ENCODE results near the gene STK25.
A peak's percentile ranks its signal among the peaks of the same experiment; 100 is the strongest.

The STK25 gene

GRCh38 chr2:241553981-241554380 is 45.6 kb upstream of the STK25 start:
- peak overlapping the region; percentile 27 for H3K18ac ChIP-seq (ENCODE audit: low read length)
- no CpG with 5 or more reads among the region's 6 CpGs for whole genome bisulfite sequencing, 2 donors (ENCODE audit: extremely low coverage in 2 of 2, insufficient read length in 2 of 2, insufficient replicate concordance in 1 of 2)
- H3K4me1 ChIP-seq (ENCODE audit: control insufficient read depth in 2 of 2, insufficient read depth in 1 of 2, low read depth in 1 of 2, low read length in 2 of 2), result peaks cover 0 to 2% of the 10 kb centered on the region in 2 donors

GRCh38 chr2:241553512-241553830 is 45.1 kb upstream of the STK25 start:
- Histone ChIP-seq H3K4me1 (ENCODE audit: control insufficient read depth in 2 of 2, insufficient read depth in 1 of 2, low read depth in 1 of 2, low read length in 2 of 2) (peaks cover 0 to 2% of the 10 kb centered on the region in 2 donors), H2BK15ac (ENCODE audit: low read length) (no peak overlapping the region), H3K4me2 (ENCODE audit: insufficient read depth, low read length, poor library complexity, severe bottlenecking) (no peak overlapping the region), H3K4ac (ENCODE audit: low read length) (no peak overlapping the region), H3K27me3 (ENCODE audit: control insufficient read depth in 3 of 3, insufficient read depth in 3 of 3, low read depth in 1 of 3, low read length in 3 of 3) (peaks cover 0 to 12% (median 5%) of the 10 kb centered on the region in 3 experiments), H3K36me3 (replicated peaks in 1 of 2; ENCODE audit: control insufficient read depth in 2 of 2, insufficient read depth in 2 of 2, low read length in 2 of 2) (no peaks in the 10 kb centered on the region), H3K18ac (ENCODE audit: low read length) (no peak overlapping the region), H3K14ac (ENCODE audit: low read length) (no peak overlapping the region), H4K8ac (ENCODE audit: low read depth, low read length) (no peak overlapping the region), H2BK5ac (ENCODE audit: low read length) (no peak overlapping the region), H3K9me3 (replicated peaks in 1 of 2; ENCODE audit: control insufficient read depth in 2 of 2, insufficient read depth in 1 of 2, low read depth in 1 of 2, low read length in 2 of 2) (peaks cover 11 to 19% of the 10 kb centered on the region in 2 donors), H3K23ac (ENCODE audit: low read depth, low read length, poor library complexity) (no peak overlapping the region), H3K27ac (replicated peaks; ENCODE audit: low read length) (no peak overlapping the region), H2BK12ac (ENCODE audit: low read length) (no peak overlapping the region), H3K79me1 (ENCODE audit: low read depth, low read length) (no peaks in the 10 kb centered on the region), H3K9ac (ENCODE audit: low read depth, low read length, poor library complexity) (no peak overlapping the region), H2AFZ (ENCODE audit: low read length) (no peak overlapping the region), H4K91ac (ENCODE audit: low read depth, low read length, poor library complexity) (no peak overlapping the region), H2BK120ac (ENCODE audit: low read depth, low read length) (no peak overlapping the region), H2AK5ac (ENCODE audit: low read depth, low read length) (no peak overlapping the region), H3K4me3 (ENCODE audit: low read length in 2 of 2) (no peak overlapping the region)
- DNase-seq (ENCODE audit: low spot score), result no peak
- WGBS, 2 donors (ENCODE audit: extremely low coverage in 2 of 2, insufficient read length in 2 of 2, insufficient replicate concordance in 1 of 2), result no CpG with 5 or more reads among the region's 12 CpGs

More at GRCh38 chr2:241553981-241554380, 45.6 kb upstream of the STK25 start:
- no peak overlapping the region for H2AFZ ChIP-seq (ENCODE audit: low read length)
- H4K8ac ChIP-seq (ENCODE audit: low read depth, low read length), result no peak overlapping the region
- no peak overlapping the region for H3K4ac ChIP-seq (ENCODE audit: low read length)
- no peak overlapping the region for H4K91ac ChIP-seq (ENCODE audit: low read depth, low read length, poor library complexity)
- H2AK5ac ChIP-seq (ENCODE audit: low read depth, low read length), result no peak overlapping the region
- peaks cover 11 to 20% of the 10 kb centered on the region in 2 donors for H3K9me3 ChIP-seq (replicated peaks in 1 of 2; ENCODE audit: control insufficient read depth in 2 of 2, insufficient read depth in 1 of 2, low read depth in 1 of 2, low read length in 2 of 2)
- no peak overlapping the region for H2BK15ac ChIP-seq (ENCODE audit: low read length)
- no peak for DNase-seq (ENCODE audit: low spot score)
- H2BK120ac ChIP-seq (ENCODE audit: low read depth, low read length), result no peak overlapping the region
- peak overlapping the region; percentile 42 for H3K14ac ChIP-seq (ENCODE audit: low read length)
- no peak overlapping the region for H2BK5ac ChIP-seq (ENCODE audit: low read length)
- H3K4me2 ChIP-seq (ENCODE audit: insufficient read depth, low read length, poor library complexity, severe bottlenecking), result no peak overlapping the region
- H3K4me3 ChIP-seq (ENCODE audit: low read length in 2 of 2), result no peak overlapping the region
- no peaks in the 10 kb centered on the region for H3K36me3 ChIP-seq (replicated peaks in 1 of 2; ENCODE audit: control insufficient read depth in 2 of 2, insufficient read depth in 2 of 2, low read length in 2 of 2)
- peak overlapping the region; percentile 70 for H3K9ac ChIP-seq (ENCODE audit: low read depth, low read length, poor library complexity)
- no peak overlapping the region for H3K23ac ChIP-seq (ENCODE audit: low read depth, low read length, poor library complexity)
- H2BK12ac ChIP-seq (ENCODE audit: low read length), result peak overlapping the region; percentile 0
- H3K27me3 ChIP-seq (ENCODE audit: control insufficient read depth in 3 of 3, insufficient read depth in 3 of 3, low read depth in 1 of 3, low read length in 3 of 3), result peaks cover 0 to 16% (median 10%) of the 10 kb centered on the region in 3 experiments
- no peaks in the 10 kb centered on the region for H3K79me1 ChIP-seq (ENCODE audit: low read depth, low read length)
- H3K27ac ChIP-seq (replicated peaks; ENCODE audit: low read length), result no peak overlapping the region

GRCh38 chr2:241551998-241552737 is 43.8 kb upstream of the STK25 start:
- Histone ChIP-seq H3K14ac (ENCODE audit: low read length) (peak overlapping the region; percentile 63), H3K18ac (ENCODE audit: low read length) (peak overlapping the region; percentile 54), H3K27ac (replicated peaks; ENCODE audit: low read length) (no peak overlapping the region), H3K4ac (ENCODE audit: low read length) (no peak overlapping the region), H2BK120ac (ENCODE audit: low read depth, low read length) (peak overlapping the region; percentile 18), H3K9ac (ENCODE audit: low read depth, low read length, poor library complexity) (no peak overlapping the region), H2BK12ac (ENCODE audit: low read length) (peak overlapping the region; percentile 63), H3K4me3 (ENCODE audit: low read length in 2 of 2) (no peak overlapping the region), H3K4me2 (ENCODE audit: insufficient read depth, low read length, poor library complexity, severe bottlenecking) (no peak overlapping the region), H4K8ac (ENCODE audit: low read depth, low read length) (no peak overlapping the region), H4K91ac (ENCODE audit: low read depth, low read length, poor library complexity) (peak overlapping the region; percentile 72), H3K23ac (ENCODE audit: low read depth, low read length, poor library complexity) (peak overlapping the region; percentile 85), H3K36me3 (replicated peaks in 1 of 2; ENCODE audit: control insufficient read depth in 2 of 2, insufficient read depth in 2 of 2, low read length in 2 of 2) (no peaks in the 10 kb centered on the region), H3K79me1 (ENCODE audit: low read depth, low read length) (no peaks in the 10 kb centered on the region), H2AFZ (ENCODE audit: low read length) (no peak overlapping the region), H2BK15ac (ENCODE audit: low read length) (peak overlapping the region; percentile 47), H3K4me1 (ENCODE audit: control insufficient read depth in 2 of 2, insufficient read depth in 1 of 2, low read depth in 1 of 2, low read length in 2 of 2) (peaks cover 4% of the 10 kb centered on the region in 2 donors), H3K9me3 (replicated peaks in 1 of 2; ENCODE audit: control insufficient read depth in 2 of 2, insufficient read depth in 1 of 2, low read depth in 1 of 2, low read length in 2 of 2) (peaks cover 7% of the 10 kb centered on the region in 2 donors), H3K27me3 (ENCODE audit: control insufficient read depth in 3 of 3, insufficient read depth in 3 of 3, low read depth in 1 of 3, low read length in 3 of 3) (no peaks in the 10 kb centered on the region), H2AK5ac (ENCODE audit: low read depth, low read length) (peak overlapping the region; percentile 73), H2BK5ac (ENCODE audit: low read length) (peak overlapping the region; percentile 61)
- WGBS, 2 donors (ENCODE audit: extremely low coverage in 2 of 2, insufficient read length in 2 of 2, insufficient replicate concordance in 1 of 2), result no CpG with 5 or more reads among the region's 33 CpGs
- no peak for DNase-seq (ENCODE audit: low spot score)

GRCh38 chr2:241551599-241551997 is 43.2 kb upstream of the STK25 start:
- no peak overlapping the region for H3K4ac ChIP-seq (ENCODE audit: low read length)
- no peak overlapping the region for H3K23ac ChIP-seq (ENCODE audit: low read depth, low read length, poor library complexity)
- no peak overlapping the region for H4K8ac ChIP-seq (ENCODE audit: low read depth, low read length)
- no peak overlapping the region for H4K91ac ChIP-seq (ENCODE audit: low read depth, low read length, poor library complexity)
- H3K4me2 ChIP-seq (ENCODE audit: insufficient read depth, low read length, poor library complexity, severe bottlenecking), result no peak overlapping the region
- peaks cover 9% of the 10 kb centered on the region in 2 donors for H3K4me1 ChIP-seq (ENCODE audit: control insufficient read depth in 2 of 2, insufficient read depth in 1 of 2, low read depth in 1 of 2, low read length in 2 of 2)
- peak overlapping the region; percentile 73 for H2AK5ac ChIP-seq (ENCODE audit: low read depth, low read length)
- no peak overlapping the region for H3K27ac ChIP-seq (replicated peaks; ENCODE audit: low read length)
- H3K36me3 ChIP-seq (replicated peaks in 1 of 2; ENCODE audit: control insufficient read depth in 2 of 2, insufficient read depth in 2 of 2, low read length in 2 of 2), result no peaks in the 10 kb centered on the region
- peak overlapping the region; percentile 47 for H2BK15ac ChIP-seq (ENCODE audit: low read length)
- no CpG with 5 or more reads among the region's 12 CpGs for WGBS, 2 donors (ENCODE audit: extremely low coverage in 2 of 2, insufficient read length in 2 of 2, insufficient replicate concordance in 1 of 2)
- no peak overlapping the region for H3K4me3 ChIP-seq (ENCODE audit: low read length in 2 of 2)
- H2BK5ac ChIP-seq (ENCODE audit: low read length), result no peak overlapping the region
- no peak overlapping the region for H2AFZ ChIP-seq (ENCODE audit: low read length)
- no peak overlapping the region for H3K14ac ChIP-seq (ENCODE audit: low read length)
- H3K79me1 ChIP-seq (ENCODE audit: low read depth, low read length), result no peaks in the 10 kb centered on the region
- no peak overlapping the region for H3K9ac ChIP-seq (ENCODE audit: low read depth, low read length, poor library complexity)
- DNase-seq (ENCODE audit: low spot score), result no peak
- no peak overlapping the region for H2BK120ac ChIP-seq (ENCODE audit: low read depth, low read length)
- H2BK12ac ChIP-seq (ENCODE audit: low read length), result no peak overlapping the region
- H3K9me3 ChIP-seq (replicated peaks in 1 of 2; ENCODE audit: control insufficient read depth in 2 of 2, insufficient read depth in 1 of 2, low read depth in 1 of 2, low read length in 2 of 2), result peaks cover 1 to 7% of the 10 kb centered on the region in 2 donors
- H3K27me3 ChIP-seq (ENCODE audit: control insufficient read depth in 3 of 3, insufficient read depth in 3 of 3, low read depth in 1 of 3, low read length in 3 of 3), result no peaks in the 10 kb centered on the region
- peak overlapping the region; percentile 66 for H3K18ac ChIP-seq (ENCODE audit: low read length)

Data from neuronal stem cell (in vitro differentiated cells).